Activated naive CD8-positive, alpha-beta T cell treated with anti-CD3 and anti-CD28 coated beads, Interleukin-2, amount 10 ng/mL, durations not matched to agents 7 days and 5 days (primary cell): ENCODE results near the gene INO80B. TPM values are rescaled to one million over a fixed set of nuclear protein-coding genes. Genes with fewer than 3 reads are reported as not detected.

ENCODE experiments used
- ATAC-seq: fragments of 150-1000 bp; cut with Tn5 transposase; one replicate; pipeline ENCODE4 v1.10.0; 2021; ENCODE audit warnings: low read depth, moderate library complexity
- POLR2A ChIA-PET: fragments of 350-600 bp; sonication (Branson Sonifier 250); formaldehyde crosslinking; loops from one replicate; lab custom pipeline; 2021; ENCODE audit warnings: antibody characterized with exemption; lab: Charles Lee
- DNase-seq: peaks from one replicate; pipeline ENCODE4 v3.0.0; 2021
- H3K27ac Mint-ChIP-seq: one replicate; pipeline ENCODE4 v1.8.0; 2022; ENCODE audit warnings: mild to moderate bottlenecking, mixed read lengths
- H3K27me3 Mint-ChIP-seq: one replicate; pipeline ENCODE4 v1.8.0; 2022; ENCODE audit warnings: mild to moderate bottlenecking, moderate library complexity, mixed read lengths
- H3K36me3 Mint-ChIP-seq: one replicate; pipeline ENCODE4 v1.8.0; 2021; ENCODE audit warnings: mild to moderate bottlenecking, mixed read lengths
- H3K4me1 Mint-ChIP-seq: one replicate; pipeline ENCODE4 v1.8.0; 2021; ENCODE audit warnings: mixed read lengths
- H3K4me3 Mint-ChIP-seq: one replicate; pipeline ENCODE4 v1.8.0; 2022; ENCODE audit warnings: mild to moderate bottlenecking, moderate library complexity, mixed read lengths
- H3K9me3 Mint-ChIP-seq: one replicate; pipeline ENCODE4 v1.8.0; 2021; ENCODE audit warnings: mixed read lengths
- total RNA-seq, 2 experiments: library from RNA; stranded (reverse); gene quantifications; one replicate each; pipeline ENCODE4 v1.2.3, GENCODE V29; 2021

Gene INO80B
- 10 to 100 TPM; 46.8 to 51.4 TPM for total RNA-seq

- no peaks in the 10 kb centered on the region for H3K27me3 Mint-ChIP-seq
- POLR2A ChIA-PET, result interaction anchor here (1.3 to 6.7 kb wide), 11 partner anchors 10 to 277 kb away, joined by 3 to 58 read pairs (median 5); partner anchors contain the start of genes AUP1, C2orf81, CCDC142 and HTRA2
- H3K36me3 Mint-ChIP-seq, result peaks cover 2% of the 10 kb centered on the region
- peak within 1 kb of the TSS; percentile 95 for H3K27ac Mint-ChIP-seq
- H3K4me1 Mint-ChIP-seq, result peaks cover 47% of the 10 kb centered on the region
- DNase-seq (peak; percentile 96), ATAC-seq (peak; percentile 31)
- no peaks in the 10 kb centered on the region for H3K9me3 Mint-ChIP-seq
- peak within 1 kb of the TSS; percentile 99 for H3K4me3 Mint-ChIP-seq
Observed at GRCh38 chr2:74454654-74455511, at the start of gene INO80B. Gene INO80B (plus strand): TSS chr2:74455087. CDS start chr2:74455117, 30 bp downstream.

- Mint-ChIP-seq H3K4me1 (peaks cover 4% of the 10 kb centered on the region), H3K27me3 (peaks cover 27% of the 10 kb centered on the region), H3K36me3 (no peaks in the 10 kb centered on the region), H3K4me3 (no peak overlapping the region), H3K27ac (no peak overlapping the region), H3K9me3 (no peaks in the 10 kb centered on the region)
- POLR2A ChIA-PET, result no interaction called here
- no peak for DNase-seq
- ATAC-seq, result no peak
Observed at GRCh38 chr2:74406035-74406434, 48.9 kb upstream of the INO80B start.

GRCh38 chr2:74407682-74408081, 47.2 kb upstream of the INO80B start:
- Mint-ChIP-seq H3K9me3 (no peaks in the 10 kb centered on the region), H3K4me1 (peaks cover 4% of the 10 kb centered on the region), H3K4me3 (no peak overlapping the region), H3K36me3 (no peaks in the 10 kb centered on the region), H3K27me3 (peaks cover 24% of the 10 kb centered on the region), H3K27ac (no peak overlapping the region)
- DNase-seq (no peak), ATAC-seq (no peak)
- POLR2A ChIA-PET, result no interaction called here

GRCh38 chr2:74413001-74413698, 41.7 kb upstream of the INO80B start:
- POLR2A ChIA-PET, result interaction anchor here (0.9 kb wide), 1 partner anchor 8 kb away, joined by 3 read pairs; the partner anchor contains the start of genes C2orf81 and WDR54
- no peaks in the 10 kb centered on the region for H3K9me3 Mint-ChIP-seq
- DNase-seq (no peak), ATAC-seq (no peak)
- H3K36me3 Mint-ChIP-seq, result no peaks in the 10 kb centered on the region
- H3K4me1 Mint-ChIP-seq, result peaks cover 14% of the 10 kb centered on the region
- peaks cover 4% of the 10 kb centered on the region for H3K27me3 Mint-ChIP-seq
- peak overlapping the region; percentile 20 for H3K4me3 Mint-ChIP-seq
- H3K27ac Mint-ChIP-seq, result peak overlapping the region; percentile 23

- POLR2A ChIA-PET, result interaction anchor here (1.1 kb wide), 2 partner anchors 42 to 58 kb away, joined by 3 to 4 read pairs; partner anchors contain the start of gene MRPL53
- H3K27ac Mint-ChIP-seq, result no peak overlapping the region
- peaks cover 14% of the 10 kb centered on the region for H3K4me1 Mint-ChIP-seq
- no peaks in the 10 kb centered on the region for H3K36me3 Mint-ChIP-seq
- peaks cover 2% of the 10 kb centered on the region for H3K27me3 Mint-ChIP-seq
- peak overlapping the region; percentile 11 for H3K4me3 Mint-ChIP-seq
- H3K9me3 Mint-ChIP-seq, result no peaks in the 10 kb centered on the region
- ATAC-seq (no peak), DNase-seq (no peak)
Observed at GRCh38 chr2:74414441-74414840, 40.4 kb upstream of the INO80B start.

- ATAC-seq (peak; percentile 32), DNase-seq (peak; percentile 50)
- Mint-ChIP-seq H3K4me1 (peaks cover 15% of the 10 kb centered on the region), H3K9me3 (no peaks in the 10 kb centered on the region), H3K27ac (no peak overlapping the region), H3K27me3 (peaks cover 2% of the 10 kb centered on the region), H3K36me3 (no peaks in the 10 kb centered on the region), H3K4me3 (peak overlapping the region; percentile 71)
- POLR2A ChIA-PET, result interaction anchor here (0.7 to 1.8 kb wide), 4 partner anchors 41 to 635 kb away, joined by 3 to 7 read pairs (median 4); partner anchors contain the start of genes MRPL53 and WBP1
Observed at GRCh38 chr2:74414881-74415761, 39.8 kb upstream of the INO80B start.

- ATAC-seq (no peak), DNase-seq (no peak)
- POLR2A ChIA-PET, result interaction anchor here (0.7 to 1.8 kb wide), 2 partner anchors 42 to 635 kb away, joined by 3 to 7 read pairs; partner anchors contain the start of gene WBP1
- peaks cover 2% of the 10 kb centered on the region for H3K27me3 Mint-ChIP-seq
- peak overlapping the region; percentile 71 for H3K4me3 Mint-ChIP-seq
- H3K27ac Mint-ChIP-seq, result peak overlapping the region; percentile 31
- no peaks in the 10 kb centered on the region for H3K36me3 Mint-ChIP-seq
- no peaks in the 10 kb centered on the region for H3K9me3 Mint-ChIP-seq
- H3K4me1 Mint-ChIP-seq, result peaks cover 19% of the 10 kb centered on the region
Observed at GRCh38 chr2:74415762-74416395, 39.0 kb upstream of the INO80B start.

GRCh38 chr2:74416778-74417177, 38.1 kb upstream of the INO80B start:
- Mint-ChIP-seq H3K9me3 (no peaks in the 10 kb centered on the region), H3K36me3 (no peaks in the 10 kb centered on the region), H3K27ac (peak overlapping the region; percentile 56), H3K4me3 (no peak overlapping the region), H3K4me1 (peaks cover 20% of the 10 kb centered on the region), H3K27me3 (peaks cover 2% of the 10 kb centered on the region)
- no peak for DNase-seq
- POLR2A ChIA-PET, result interaction anchor here (1.8 kb wide), 1 partner anchor 42 kb away, joined by 7 read pairs; the partner anchor contains the start of gene WBP1
- ATAC-seq, result no peak

- H3K4me3 Mint-ChIP-seq, result no peak overlapping the region
- POLR2A ChIA-PET, result no interaction called here
- peaks cover 2% of the 10 kb centered on the region for H3K27me3 Mint-ChIP-seq
- H3K27ac Mint-ChIP-seq, result peak overlapping the region; percentile 56
- H3K9me3 Mint-ChIP-seq, result no peaks in the 10 kb centered on the region
- H3K36me3 Mint-ChIP-seq, result no peaks in the 10 kb centered on the region
- DNase-seq (no peak), ATAC-seq (no peak)
- peaks cover 20% of the 10 kb centered on the region for H3K4me1 Mint-ChIP-seq
Observed at GRCh38 chr2:74417197-74417596, 37.7 kb upstream of the INO80B start.

GRCh38 chr2:74417763-74418162, 37.1 kb upstream of the INO80B start:
- DNase-seq (no peak), ATAC-seq (no peak)
- Mint-ChIP-seq H3K9me3 (no peaks in the 10 kb centered on the region), H3K27ac (no peak overlapping the region), H3K36me3 (no peaks in the 10 kb centered on the region), H3K4me1 (peaks cover 22% of the 10 kb centered on the region), H3K27me3 (peaks cover 2% of the 10 kb centered on the region), H3K4me3 (no peak overlapping the region)
- POLR2A ChIA-PET, result interaction anchor here (1.5 kb wide), 1 partner anchor 48 kb away, joined by 6 read pairs; the partner anchor contains the start of gene MOGS

GRCh38 chr2:74418312-74418711, 36.6 kb upstream of the INO80B start:
- ATAC-seq, result no peak
- DNase-seq, result no peak
- H3K27ac Mint-ChIP-seq, result no peak overlapping the region
- H3K4me3 Mint-ChIP-seq, result no peak overlapping the region
- POLR2A ChIA-PET, result interaction anchor here (0.7 to 1.5 kb wide), 2 partner anchors 47 to 87 kb away, joined by 3 to 6 read pairs; partner anchors contain the start of gene MOGS
- H3K9me3 Mint-ChIP-seq, result no peaks in the 10 kb centered on the region
- H3K27me3 Mint-ChIP-seq, result peaks cover 2% of the 10 kb centered on the region
- H3K36me3 Mint-ChIP-seq, result peaks cover under 1% of the 10 kb centered on the region
- peaks cover 25% of the 10 kb centered on the region for H3K4me1 Mint-ChIP-seq

- Mint-ChIP-seq H3K36me3 (peaks cover 5% of the 10 kb centered on the region), H3K27ac (no peak overlapping the region), H3K4me3 (no peak overlapping the region), H3K27me3 (peaks cover 2% of the 10 kb centered on the region), H3K9me3 (no peaks in the 10 kb centered on the region), H3K4me1 (peaks cover 27% of the 10 kb centered on the region)
- DNase-seq (no peak), ATAC-seq (no peak)
- POLR2A ChIA-PET, result interaction anchor here (1.5 to 4.1 kb wide), 2 partner anchors 37 to 46 kb away, joined by 6 to 58 read pairs; partner anchors contain the start of genes INO80B, MOGS and WBP1
Observed at GRCh38 chr2:74419345-74419744, 35.5 kb upstream of the INO80B start.
